ENCODE measurements around the gene SUSD2.

- TF ChIP-seq BACH1 (IDR thresholded peaks at IDR 0.05; ENCODE audit: low read length) (no peak), CTCF (IDR thresholded peaks at IDR 0.05; ENCODE audit: control extremely low read depth in 1 of 3, insufficient read depth in 1 of 3, low read depth in 1 of 3, low read length in 3 of 3) (peak; percentile 45 to 69 (median 61)), RXRA (IDR thresholded peaks at IDR 0.05; ENCODE audit: insufficient read depth, low read depth, low read length) (no peak), POLR2A (IDR thresholded peaks at IDR 0.05; ENCODE audit: control extremely low read depth in 1 of 2, low read depth in 2 of 2, low read length in 2 of 2) (no peak)
- TF ChIP-seq, protein P1, sequence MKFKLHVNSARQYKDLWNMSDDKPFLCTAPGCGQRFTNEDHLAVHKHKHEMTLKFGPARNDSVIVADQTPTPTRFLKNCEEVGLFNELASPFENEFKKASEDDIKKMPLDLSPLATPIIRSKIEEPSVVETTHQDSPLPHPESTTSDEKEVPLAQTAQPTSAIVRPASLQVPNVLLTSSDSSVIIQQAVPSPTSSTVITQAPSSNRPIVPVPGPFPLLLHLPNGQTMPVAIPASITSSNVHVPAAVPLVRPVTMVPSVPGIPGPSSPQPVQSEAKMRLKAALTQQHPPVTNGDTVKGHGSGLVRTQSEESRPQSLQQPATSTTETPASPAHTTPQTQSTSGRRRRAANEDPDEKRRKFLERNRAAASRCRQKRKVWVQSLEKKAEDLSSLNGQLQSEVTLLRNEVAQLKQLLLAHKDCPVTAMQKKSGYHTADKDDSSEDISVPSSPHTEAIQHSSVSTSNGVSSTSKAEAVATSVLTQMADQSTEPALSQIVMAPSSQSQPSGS (IDR thresholded peaks at IDR 0.05; ENCODE audit: low read length) = no peak
Measured at GRCh38 chr22:24178502-24179440, 2.5 kb upstream of the SUSD2 start.
